SW 1271 (cell line): ENCODE results near the gene RARG.

Source experiments
- DNase-seq, 2 experiments: peaks; one replicate each; lab custom pipeline; 2025; lab: John Stamatoyannopoulos, UW

RARG gene

DNA sequence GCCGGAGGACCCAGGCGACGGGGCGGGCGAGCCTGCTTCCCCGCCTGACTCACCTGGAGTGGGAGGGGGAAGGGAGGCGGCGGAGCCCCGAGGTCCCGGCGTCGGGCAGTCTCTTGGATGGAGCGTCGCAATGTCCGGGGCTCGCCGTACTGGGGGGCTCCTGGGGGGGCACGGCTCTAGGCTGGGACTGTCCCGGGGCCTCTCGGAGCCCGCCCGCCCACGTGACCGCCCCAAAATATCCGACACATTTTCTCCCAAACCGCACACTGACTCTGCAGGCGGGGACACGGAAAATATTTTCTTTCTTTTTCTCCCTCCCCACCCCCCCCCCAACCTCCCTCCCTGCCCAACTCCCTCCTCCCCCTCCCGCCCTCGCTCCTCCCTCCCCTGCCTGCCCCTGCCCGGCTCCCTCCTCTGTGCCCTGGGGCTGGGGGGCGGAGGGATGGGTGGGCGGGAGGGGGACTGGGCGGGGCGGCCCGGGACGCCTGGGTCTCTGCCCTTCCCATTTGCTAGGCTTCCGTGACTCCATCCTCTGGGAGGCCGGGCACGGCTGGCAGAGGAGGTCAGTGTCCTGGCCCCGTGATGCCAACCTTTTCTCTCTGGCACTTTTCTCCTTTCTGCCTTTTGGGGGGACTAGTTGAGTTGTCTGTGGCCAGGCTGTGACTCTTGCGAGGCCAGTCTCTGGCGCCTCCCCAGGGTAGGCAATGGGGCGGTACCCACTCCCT is at the start of gene RARG:
TSS of gene RARG (minus strand) at position 289 of the 725 bp plus-strand sequence. CDS start 4,664 bp downstream, outside the sequence.
- peak in 1 of 2 experiments; percentile 76 for DNase-seq

DNA sequence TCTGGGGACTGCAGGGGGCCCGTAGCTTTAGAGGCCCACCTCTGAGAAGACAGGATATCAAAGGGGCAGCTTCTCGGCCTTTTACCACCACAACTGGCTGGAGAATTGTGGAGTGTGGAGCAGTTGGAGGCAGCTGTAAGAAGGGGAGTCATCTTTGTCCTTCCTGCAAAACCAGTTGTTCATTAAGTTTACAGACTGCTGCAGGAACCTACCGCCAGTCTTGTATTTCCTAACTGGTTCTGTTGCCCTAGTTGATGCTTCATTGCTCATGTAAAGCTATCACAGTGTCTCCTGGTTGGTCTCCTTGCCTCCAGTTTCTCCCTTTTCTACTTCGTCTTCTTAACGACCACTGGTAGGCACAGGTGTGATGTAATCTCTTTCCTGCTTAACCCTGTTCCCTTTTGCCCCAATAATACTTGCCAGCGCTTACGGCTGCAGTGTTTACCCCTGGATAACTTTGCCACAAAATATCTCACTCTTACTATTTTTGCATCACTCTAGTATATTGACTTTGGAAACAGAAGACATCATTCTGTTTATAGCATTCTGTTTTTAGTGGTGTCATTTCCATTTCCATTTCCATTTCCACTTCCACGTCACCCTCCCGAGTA is 48.0 kb upstream of the RARG start:
- DNase-seq = no peak

DNA sequence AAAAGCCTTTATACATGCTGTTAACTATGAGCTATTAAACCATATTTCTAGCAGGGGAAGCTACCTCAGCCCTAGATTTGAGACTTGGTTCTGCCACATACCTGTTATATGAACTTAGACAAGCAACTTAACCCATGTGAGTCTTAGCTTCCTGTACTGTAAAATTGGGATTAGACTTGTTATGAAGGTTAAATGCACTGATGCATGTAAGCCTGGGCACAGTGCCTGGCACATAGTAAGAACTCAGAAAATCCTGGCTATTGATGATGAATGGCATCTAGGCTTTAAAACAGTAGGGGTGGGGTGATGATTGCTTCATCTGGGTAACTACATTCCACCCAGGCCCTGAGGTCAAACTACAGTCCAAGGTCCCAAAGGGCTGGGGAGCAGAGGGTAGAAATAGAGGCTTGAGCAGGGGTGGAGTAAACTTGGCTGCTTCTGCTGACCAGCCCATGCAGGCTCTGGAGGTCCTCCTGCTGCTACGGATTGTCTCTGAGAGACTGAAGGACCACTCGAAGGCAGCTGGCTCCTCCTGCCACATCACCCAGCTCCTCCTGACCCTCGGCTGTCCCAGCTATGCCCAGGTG is 47.4 kb upstream of the RARG start:
- no peak for DNase-seq

DNA sequence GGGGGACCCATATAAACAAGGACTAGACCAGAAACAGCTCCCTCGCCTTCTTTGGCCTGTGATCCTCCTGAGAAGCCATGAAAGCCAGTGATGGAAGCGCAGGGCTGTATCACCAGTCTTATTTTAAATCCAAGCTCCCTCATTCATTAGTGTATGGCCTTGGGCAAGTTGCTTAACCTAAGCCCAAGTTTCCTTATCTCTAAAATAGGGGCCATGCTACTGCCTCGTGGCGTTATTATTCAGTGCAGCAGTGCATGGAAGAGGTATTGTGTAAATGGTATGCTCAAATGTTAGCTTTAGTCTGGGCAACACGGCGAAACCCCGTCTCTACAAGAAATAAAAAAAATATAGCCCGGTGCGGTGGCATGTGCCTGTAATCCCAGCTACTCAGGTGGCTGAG is 46.0 kb upstream of the RARG start:
- DNase-seq = no peak

DNA sequence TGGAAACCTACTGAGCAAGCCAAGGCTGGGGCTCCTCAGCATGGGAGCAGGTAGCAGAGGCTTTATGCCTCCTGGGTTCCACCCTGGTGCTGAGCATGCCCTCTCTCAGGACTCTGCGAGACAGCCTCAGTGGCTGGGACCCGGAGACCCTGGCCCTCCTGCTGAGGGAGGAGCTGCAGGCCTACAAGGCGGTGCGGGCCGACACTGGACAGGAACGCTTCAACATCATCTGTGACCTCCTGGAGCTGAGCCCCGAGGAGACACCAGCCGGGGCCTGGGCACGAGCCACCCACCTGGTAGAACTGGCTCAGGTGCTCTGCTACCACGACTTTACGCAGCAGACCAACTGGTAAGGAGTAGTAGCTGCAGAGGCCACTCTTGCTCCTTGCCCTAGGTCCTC is 44.5 kb upstream of the RARG start:
- no peak for DNase-seq

DNA sequence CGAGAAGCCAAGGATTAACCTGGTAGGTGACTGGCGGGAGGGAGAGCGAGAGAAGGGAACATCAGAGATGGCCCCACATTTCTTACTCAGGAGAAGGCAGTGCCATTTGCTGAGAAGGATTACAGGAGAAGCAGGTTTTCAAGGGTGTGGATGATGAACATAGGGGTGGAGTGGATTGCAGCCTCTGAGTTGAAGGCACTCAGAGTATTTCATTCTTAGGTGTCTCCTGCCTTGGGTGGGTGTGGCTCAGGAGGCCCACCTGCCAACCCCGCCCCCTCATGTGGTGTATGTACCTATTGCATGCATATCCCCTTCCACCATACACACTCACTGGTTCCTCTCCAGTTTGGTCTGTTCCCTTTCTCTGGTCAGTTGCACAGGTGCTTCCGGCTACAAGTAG is 42.4 kb upstream of the RARG start:
- DNase-seq = no peak

DNA sequence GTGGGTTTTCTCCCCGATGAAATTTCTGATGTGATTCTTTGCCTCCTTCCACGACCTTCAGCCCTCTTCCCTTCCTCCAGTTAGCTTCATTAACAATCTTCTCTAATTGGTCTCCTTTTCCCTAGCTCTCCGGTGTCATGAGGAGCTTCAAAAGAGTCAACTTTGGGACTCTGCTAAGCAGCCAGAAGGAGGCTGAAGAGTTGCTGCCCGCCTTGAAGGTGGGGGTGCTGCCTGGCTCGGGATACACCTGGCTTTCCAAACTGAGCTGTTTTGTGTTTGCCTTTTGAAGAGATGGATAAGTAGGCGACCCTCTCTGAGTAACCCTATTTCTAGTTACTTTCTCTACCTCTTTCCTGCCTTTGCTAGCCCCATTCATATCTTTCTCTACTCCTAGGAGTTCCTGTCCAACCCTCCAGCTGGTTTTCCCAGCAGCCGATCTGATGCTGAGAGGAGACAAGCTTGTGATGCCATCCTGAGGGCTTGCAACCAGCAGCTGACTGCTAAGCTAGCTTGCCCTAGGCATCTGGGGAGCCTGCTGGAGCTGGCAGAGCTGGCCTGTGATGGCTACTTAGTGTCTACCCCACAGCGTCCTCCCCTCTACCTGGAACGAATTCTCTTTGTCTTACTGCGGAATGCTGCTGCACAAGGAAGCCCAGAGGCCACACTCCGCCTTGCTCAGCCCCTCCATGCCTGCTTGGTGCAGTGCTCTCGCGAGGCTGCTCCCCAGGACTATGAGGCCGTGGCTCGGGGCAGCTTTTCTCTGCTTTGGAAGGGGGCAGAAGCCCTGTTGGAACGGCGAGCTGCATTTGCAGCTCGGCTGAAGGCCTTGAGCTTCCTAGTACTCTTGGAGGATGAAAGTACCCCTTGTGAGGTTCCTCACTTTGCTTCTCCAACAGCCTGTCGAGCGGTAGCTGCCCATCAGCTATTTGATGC is 36.9 kb upstream of the RARG start:
- DNase-seq = no peak

DNA sequence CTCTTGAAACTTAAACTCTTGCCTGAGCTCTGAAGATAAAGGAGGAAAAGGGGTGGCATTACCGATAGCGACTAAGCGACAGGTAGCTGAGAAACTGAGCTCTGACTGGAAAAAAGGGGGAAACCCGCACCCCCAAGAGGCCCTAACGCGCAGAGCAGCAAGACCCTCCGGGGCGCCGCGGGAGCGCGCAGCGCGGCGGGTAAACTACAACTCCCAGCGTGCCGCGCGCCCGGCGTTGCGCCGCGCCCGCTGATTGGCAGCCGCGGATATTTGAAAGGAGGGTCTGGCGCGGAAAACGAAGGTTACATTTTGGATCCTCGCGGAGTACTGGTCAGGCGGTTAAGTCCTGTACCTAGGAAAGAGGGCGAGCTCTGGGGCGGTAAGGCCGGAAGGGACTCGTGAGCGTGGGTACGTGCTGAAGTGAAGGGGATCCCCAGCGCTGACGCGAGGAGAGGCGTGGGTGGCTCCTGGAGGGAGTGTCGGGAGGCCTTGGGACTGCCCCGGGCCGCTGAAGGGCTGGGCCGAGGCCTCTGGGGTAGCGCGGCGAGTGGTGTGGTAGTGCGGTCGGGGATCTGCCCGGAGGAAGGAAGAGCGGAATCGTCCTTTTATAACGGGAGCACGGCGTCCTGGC is 36.1 kb upstream of the RARG start, which contains the start of gene ESPL1:
TSS of gene ESPL1 (plus strand) at position 301 of the 631 bp plus-strand sequence. CDS start 468 bp downstream, outside the sequence.
- DNase-seq = peak in 1 of 2 experiments; percentile 66

DNA sequence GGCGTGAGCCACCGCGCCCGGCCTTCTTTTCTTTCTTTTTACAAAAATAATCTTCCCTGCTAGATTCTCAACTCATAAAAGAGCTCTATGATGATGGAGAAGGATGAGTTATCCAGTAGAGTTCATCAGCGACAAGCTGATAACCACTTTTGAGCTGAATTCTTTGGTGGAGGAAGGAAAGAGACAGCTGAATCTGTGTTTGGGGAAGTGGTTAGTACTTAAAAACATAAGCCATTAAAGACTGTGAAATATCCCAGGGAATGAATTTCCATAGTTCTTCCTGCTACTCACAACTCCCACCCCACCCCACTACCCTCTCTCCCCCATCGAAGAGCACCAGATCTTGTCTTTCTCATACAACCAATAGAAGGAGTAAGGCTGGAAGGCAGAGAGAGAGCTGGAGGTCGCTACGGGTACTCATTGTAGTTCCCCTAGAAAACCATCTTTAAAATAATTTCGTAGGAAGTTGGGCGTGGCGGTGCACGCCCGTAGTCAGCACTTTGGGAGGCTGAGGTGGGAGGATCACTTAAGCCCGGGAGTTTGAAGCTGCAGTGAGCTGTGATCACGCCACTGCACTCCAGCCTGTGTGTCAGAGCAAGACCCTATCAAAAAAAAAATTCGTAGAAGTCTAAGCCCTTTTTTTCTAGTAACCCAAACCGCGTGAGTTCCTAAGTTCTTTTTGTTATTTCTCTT is 35.4 kb upstream of the RARG start:
- DNase-seq = no peak

DNA sequence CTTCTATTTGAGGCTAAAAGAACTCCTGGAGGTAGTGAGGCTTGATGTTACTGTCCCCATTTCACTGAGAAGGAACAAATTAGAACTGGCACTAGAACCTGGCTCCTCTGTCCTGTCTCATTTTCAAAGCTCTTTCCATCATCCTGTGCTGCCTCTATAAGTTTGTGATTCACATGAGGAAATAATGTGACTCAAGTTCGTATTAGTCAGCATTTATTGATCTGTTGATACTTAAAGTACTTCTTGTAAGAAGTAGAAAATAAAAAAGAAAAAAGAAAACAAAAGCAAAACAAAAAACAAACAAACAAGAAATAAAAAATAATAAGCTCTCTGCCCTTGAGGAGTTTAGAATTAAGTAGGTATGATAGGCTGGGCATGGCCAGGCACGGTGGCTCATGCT is 33.8 kb upstream of the RARG start:
- DNase-seq = no peak

DNA sequence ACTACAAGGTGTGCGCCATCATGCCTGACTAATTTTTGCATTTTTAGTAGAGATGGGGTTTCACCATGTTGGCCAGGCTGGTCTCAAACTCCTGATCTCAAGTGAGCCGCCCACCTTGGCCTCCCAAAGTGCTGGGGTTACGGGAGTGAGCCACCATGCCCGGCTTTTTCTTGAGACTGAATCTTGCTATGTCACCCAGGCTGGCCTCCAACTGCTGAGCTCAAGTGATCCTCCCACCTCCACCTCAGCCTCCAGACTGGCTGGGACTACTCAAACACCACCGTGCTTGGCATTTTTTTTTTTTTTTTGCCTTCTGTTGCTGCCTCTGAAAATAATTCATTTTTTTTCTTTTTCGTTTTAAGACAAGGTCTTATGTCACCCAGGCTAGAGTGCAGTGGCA is 27.9 kb upstream of the RARG start:
- no peak for DNase-seq

DNA sequence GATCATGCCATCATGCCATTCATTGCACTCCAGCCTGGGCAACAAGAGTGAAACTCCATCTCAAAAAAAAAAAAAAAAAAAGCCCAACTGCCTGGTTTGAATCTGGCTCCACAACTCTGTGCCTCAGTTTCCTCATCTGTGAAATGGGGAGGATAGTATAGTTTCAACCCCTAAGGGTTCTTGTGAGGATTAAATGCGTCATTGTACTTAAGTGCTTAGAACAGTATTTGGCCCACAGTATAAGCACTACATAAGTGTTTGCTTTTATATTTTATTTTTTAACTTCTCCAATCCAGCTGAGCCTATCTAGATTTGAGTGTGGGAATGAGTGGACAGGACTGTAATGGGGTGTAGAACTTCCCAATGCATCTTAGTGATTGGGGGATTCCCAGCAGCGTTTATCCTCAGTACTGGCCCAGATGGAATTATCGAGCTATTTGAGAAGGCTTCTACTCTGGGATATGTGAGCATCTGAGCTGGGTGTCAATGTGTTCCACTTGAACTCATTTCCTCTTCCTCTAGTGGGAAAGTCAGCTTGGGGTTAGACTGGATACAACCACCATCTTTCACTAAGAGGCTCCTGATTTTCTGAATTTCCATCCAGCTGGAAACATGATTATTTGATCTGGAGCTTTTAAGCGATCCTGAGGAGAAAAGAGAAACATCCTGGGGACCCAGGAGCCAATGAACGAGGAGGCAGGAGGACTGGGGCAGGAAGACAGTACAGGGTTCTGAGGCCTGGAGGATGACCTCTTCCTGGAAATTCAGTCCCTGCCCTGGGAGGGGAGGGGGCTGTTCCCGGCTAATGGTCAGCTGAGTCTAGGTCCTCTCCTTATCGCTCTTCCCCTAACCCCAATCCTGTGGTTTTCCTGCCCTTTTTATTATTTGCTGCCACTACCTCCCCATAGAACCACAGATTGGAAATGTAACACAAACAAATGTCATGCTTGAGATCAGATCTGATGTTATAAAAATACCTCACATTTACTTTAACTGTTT is 26.8 kb upstream of the RARG start:
- DNase-seq = no peak

DNA sequence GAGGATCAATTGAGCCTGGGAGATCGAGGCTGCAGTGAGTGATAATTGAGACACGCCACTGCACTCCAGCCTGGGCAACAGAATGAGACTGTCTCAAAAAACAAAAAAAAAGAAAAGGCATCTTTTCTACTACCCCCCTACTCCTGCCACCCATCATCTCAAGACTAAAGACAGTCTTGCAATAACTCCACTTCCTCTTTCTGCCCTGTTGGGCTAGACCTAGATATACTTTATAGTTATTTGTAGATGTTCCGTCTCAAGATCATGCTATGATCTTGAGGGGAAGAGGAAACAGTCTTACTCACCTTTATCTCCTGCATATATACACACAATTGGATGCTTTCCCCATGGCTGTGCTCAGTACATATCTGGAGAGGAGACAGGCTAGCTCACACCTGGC is 24.0 kb upstream of the RARG start:
- no peak for DNase-seq

DNA sequence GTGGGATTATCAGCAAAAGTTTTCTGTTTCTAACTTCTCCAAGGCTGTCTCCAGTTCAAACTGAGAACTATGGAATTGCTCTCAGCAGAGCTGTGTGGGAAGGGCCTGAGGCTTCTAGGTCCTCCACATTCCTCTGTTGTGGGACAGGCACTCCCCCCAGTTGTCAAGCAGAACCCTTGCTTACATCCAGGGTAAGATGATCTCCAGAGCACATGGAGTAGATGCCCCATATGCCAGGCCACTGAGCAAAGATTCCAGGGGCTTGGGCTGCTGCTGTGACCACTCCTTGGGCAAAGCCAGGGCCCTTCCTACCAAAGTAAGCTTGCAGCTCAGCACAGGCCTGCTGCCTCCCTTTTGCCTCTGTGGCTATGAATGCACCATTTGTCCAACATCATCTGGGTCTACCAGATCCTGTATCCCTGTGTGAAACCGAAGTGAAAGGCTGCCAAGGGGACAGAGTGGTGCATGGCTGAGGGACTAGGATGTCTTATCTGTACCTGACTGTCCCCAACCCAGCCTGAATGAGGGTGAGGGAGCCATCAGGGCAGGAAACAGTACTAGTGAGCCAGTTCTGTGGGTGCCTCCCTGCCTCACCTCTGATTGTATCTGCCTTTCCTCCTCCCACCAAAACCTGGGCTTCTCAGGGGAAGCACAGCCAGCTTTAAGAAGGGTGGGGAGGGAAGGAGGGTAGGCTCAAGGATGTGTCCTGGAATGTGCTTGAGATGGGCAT is 23.0 kb upstream of the RARG start:
- no peak for DNase-seq

DNA sequence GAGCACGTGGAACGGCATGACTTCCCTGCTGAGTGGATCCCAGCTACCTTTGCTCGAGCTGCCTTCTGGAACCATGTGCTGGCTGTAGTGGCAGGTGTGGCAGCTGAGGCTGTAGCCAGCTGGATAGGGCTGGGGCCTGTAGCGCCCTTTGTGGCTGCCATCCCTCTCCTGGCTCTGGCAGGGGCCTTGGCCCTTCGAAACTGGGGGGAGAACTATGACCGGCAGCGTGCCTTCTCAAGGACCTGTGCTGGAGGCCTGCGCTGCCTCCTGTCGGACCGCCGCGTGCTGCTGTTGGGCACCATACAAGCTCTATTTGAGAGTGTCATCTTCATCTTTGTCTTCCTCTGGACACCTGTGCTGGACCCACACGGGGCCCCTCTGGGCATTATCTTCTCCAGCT is 21.3 kb upstream of the RARG start:
- no peak for DNase-seq

DNA sequence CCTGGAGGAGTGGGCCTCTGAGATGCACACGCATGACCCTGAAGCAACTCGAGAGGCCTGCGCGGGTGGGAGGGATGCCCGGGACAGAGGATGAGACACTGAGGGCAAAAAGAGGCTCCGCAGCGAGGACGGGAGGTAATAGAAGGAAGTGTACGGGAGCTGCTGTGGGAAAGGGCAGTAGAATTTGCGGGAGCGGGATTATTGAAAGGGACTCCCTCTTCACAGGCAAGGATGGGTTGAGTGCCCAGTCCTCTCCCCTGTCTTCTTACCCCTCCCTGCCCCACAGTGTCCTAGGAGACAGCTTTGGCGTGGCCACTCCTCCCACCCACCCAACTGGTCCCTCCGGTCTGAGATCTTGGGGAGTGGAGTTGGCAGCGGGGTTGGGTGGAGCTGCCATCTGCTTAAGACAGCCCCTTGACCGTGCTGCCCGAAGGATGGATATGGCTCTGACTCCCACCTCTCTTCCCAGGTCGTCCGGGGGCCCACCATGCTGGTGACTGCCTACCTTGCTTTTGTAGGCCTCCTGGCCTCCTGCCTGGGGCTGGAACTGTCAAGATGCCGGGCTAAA is 20.4 kb upstream of the RARG start:
- peak in 1 of 2 experiments; percentile 45 for DNase-seq

DNA sequence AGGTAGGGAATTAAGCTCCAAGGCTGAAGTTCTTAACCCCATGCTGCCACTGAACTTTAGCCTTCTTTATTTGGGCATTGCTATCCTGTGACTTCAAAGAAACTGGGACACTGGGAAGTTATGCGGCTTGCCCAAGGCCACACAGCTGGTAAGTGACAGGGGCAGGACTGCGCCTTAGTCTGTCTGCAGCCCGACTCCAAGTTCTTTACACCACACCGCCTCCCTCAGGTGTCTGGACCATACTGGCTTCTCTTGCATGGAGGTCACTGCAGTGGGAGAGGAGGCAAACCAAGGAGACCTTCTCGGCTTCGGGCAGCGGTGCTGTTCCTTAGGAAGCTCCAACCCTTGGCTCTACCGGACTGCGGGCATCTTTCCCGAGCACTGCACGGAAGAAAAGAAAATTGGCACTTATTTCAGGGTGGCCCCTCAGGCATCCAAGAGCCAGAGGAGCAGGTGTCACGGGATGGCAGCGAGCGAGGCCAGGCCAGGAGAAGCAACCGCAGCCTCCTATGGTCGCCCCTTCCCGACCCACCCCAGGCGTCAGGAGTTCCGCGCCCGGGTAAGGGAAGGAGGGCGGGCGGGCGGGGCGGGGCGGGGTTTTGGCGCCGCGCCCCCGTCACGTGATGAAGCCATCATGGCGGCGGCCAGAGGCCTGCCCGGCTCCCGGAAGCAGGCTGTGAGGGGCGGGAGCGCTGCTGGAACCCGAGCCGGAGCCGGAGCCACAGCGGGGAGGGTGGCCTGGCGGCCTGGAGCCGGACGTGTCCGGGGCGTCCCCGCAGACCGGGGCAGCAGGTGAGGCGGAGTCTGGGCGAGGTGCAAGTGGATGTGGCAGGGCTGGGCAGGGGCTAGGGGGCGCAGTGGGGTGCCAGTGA is 19.7 kb upstream of the RARG start:
- peak; percentile 32 to 63 for DNase-seq

DNA sequence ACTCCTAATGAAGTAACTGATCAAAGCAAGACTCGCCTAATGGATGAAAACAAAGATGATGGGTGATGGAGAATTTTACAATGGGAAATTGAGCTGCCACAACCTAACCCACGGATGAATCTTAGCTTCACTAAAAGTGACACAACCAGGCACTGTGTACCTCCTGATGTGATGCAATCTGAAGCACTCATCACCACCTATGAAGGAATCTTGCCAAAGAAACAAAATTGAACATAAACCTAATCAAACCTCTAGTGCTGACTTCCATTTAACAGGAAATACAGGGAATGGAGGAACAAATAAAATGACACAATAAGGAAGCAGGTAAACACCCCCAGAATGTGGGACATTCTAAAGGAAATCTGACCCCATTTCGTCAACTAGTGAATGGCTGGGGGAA is 13.3 kb upstream of the RARG start:
- no peak for DNase-seq
